Stimulated activated CD4-positive, alpha-beta T cell treated with anti-CD3 and anti-CD28 coated beads, Interleukin-12 subunit alpha, Interleukin-12 subunit beta, amount 100 ng/mL, for 4 hours (primary cell): ENCODE results near the gene H1-8.

Source experiments
- DNase-seq: peaks from one replicate; pipeline ENCODE4 v3.0.0-alpha.2; 2020

Gene H1-8

GRCh38 chr3:129595544-129596193 lies 52.7 kb downstream of the H1-8 start:
- DNase-seq: no peak

GRCh38 chr3:129596194-129597086 lies 53.5 kb downstream of the H1-8 start:
- DNase-seq: no peak

DNA sequence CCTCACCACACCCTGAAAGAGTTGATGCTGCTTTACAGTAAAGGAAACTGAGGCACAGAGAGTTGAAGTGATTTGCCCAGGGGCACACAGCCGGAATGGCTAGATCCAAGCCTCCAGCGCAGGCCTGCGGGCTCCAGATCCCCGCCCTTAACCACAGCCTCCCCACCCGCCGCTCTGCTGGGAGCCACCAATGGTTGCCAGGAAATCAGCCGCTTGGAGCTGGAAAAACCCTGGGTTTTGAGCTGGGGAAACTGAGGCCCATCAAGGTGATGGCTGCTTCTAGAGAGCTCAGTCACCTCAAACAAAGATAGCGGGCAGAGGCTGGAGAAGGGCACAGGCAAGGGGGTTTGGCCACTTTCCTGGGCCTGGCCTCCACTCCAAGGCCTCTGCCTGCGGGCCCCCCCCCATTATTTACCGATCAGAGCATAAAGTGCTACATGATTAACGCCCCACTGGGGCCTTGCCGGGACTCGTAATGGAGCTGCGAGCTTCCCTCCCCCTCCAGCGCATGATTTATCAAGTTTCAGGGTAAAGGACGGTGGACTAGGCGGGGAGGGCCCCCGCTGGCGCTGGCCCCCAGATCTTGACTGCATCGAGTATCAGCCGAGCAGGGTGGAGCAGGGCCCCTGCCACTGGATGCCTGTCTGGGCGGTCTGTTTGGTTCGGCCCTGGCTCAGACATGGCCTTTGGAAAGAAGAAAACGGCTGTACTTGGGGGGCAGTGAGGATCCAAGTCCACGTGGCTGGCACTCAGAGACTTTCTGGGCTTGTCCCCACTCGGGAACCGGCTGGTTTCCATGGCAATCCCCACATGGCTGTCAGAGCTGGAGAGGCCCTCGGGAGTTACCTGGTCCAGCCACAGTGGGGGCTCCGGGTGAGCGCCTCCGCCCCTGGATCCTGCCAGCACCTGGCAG lies 54.4 kb downstream of the H1-8 start:
- DNase-seq: no peak

GRCh38 chr3:129598000-129598381 lies 55.0 kb downstream of the H1-8 start:
- no peak for DNase-seq

- DNase-seq: no peak
These were observed 55.5 kb downstream of the H1-8 start for GRCh38 chr3:129598484-129598883.

GRCh38 chr3:129599073-129599472 lies 56.1 kb downstream of the H1-8 start:
- DNase-seq: no peak

DNA sequence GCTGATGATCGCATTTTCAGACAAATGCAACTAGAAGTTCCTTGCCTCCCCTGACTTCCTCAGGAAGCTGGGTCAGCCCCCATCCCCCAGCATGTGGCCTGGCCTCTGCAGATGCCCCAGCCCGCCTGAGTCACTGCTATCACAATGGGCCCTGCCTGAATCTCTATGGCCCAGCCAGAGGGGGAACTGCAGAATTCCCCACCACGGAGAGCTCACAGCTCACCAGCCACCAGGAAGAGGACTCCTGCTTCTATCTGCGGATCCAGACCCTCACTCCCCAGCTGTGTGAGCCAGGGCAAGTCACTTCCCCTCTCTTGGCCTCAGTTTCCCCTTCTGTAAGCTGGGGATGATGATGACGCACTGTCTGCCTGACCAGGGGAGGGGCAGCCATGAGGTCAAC lies 56.6 kb downstream of the H1-8 start:
- no peak for DNase-seq

DNA sequence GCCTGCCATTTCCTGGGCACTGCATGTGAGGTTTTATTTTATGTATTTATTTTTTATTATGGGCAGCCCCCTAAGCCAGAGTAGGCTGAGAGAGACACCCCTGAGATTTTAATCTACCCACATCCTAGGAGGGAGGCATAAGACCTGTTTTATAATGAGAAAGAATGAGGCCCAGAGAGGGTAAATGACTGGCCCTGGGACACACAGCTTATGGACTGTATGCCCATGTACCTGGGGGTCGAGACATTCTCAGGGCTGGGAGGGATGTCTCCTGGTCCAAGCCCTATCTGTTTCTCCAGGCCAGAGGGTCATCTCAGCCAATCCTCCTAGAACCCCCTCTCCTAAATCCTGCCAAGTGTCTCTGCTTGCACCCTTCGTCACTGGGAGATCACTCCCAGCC lies 57.4 kb downstream of the H1-8 start:
- DNase-seq: no peak
